IPS-15b (cell line): Measurements from ENCODE around the gene GSTA2.
"Not testable (repeated sequence)": the region's sequence is repeated elsewhere in the genome, so short reads cannot be mapped to it uniquely, and the experiment has no call there.

Experiments
- H3K27me3 ChIP-seq: one replicate; pipeline ENCODE4 v1.6.1; 2013; ENCODE audit warnings: low read length; ENCODE audit not compliant: control insufficient read depth, insufficient read depth
- H3K36me3 ChIP-seq: one replicate; pipeline ENCODE4 v1.6.1; 2013; ENCODE audit warnings: low read length; ENCODE audit not compliant: control insufficient read depth, insufficient read depth
- H3K4me1 ChIP-seq: one replicate; pipeline ENCODE4 v1.6.1; 2013; ENCODE audit warnings: mild to moderate bottlenecking, low read length; ENCODE audit not compliant: control insufficient read depth, insufficient read depth
- H3K4me3 ChIP-seq: one replicate; pipeline ENCODE4 v1.5.1; 2013; ENCODE audit warnings: low read depth, low read length
- H3K9ac ChIP-seq: one replicate; pipeline ENCODE4 v1.6.1; 2013; ENCODE audit warnings: low read depth, mild to moderate bottlenecking, low read length
- H3K9me3 ChIP-seq: one replicate; pipeline ENCODE4 v1.6.1; 2013; ENCODE audit warnings: mild to moderate bottlenecking, low read length; ENCODE audit not compliant: control insufficient read depth, insufficient read depth

GSTA2 gene

GRCh38 chr6:52786249-52786956 is 23.1 kb upstream of the GSTA2 start:
- no peaks in the 10 kb centered on the region for H3K36me3 ChIP-seq
- H3K9me3 ChIP-seq: no peaks in the 10 kb centered on the region
- H3K9ac ChIP-seq: no peak overlapping the region
- no peaks in the 10 kb centered on the region for H3K4me1 ChIP-seq
- H3K27me3 ChIP-seq: no peaks in the 10 kb centered on the region
- no peak overlapping the region for H3K4me3 ChIP-seq

- H3K9ac ChIP-seq, H3K4me3 ChIP-seq, H3K27me3 ChIP-seq, H3K4me1 ChIP-seq, H3K9me3 ChIP-seq, H3K36me3 ChIP-seq: not testable (repeated sequence)
Observed at GRCh38 chr6:52782696-52783274, 19.5 kb upstream of the GSTA2 start.

GRCh38 chr6:52782209-52782608 is 18.9 kb upstream of the GSTA2 start:
- H3K9me3 ChIP-seq, H3K36me3 ChIP-seq, H3K9ac ChIP-seq, H3K27me3 ChIP-seq, H3K4me1 ChIP-seq, H3K4me3 ChIP-seq: not testable (repeated sequence)

- Histone ChIP-seq H3K4me1 (no peaks in the 10 kb centered on the region), H3K27me3 (no peaks in the 10 kb centered on the region), H3K36me3 (no peaks in the 10 kb centered on the region), H3K4me3 (no peak overlapping the region), H3K9ac (no peak overlapping the region), H3K9me3 (peaks cover 2% of the 10 kb centered on the region)
Observed at GRCh38 chr6:52779237-52779636, 16.0 kb upstream of the GSTA2 start.

- H3K4me1 ChIP-seq, H3K9me3 ChIP-seq, H3K36me3 ChIP-seq, H3K4me3 ChIP-seq, H3K9ac ChIP-seq, H3K27me3 ChIP-seq: not testable (repeated sequence)
Observed at GRCh38 chr6:52776711-52777351, 13.6 kb upstream of the GSTA2 start.

- not testable (repeated sequence) for H3K27me3 ChIP-seq, H3K9ac ChIP-seq, H3K4me1 ChIP-seq, H3K36me3 ChIP-seq, H3K9me3 ChIP-seq, H3K4me3 ChIP-seq
Observed at GRCh38 chr6:52769399-52769798, 6.1 kb upstream of the GSTA2 start.

GRCh38 chr6:52767658-52768057 is 4.4 kb upstream of the GSTA2 start:
- not testable (repeated sequence) for H3K9ac ChIP-seq, H3K9me3 ChIP-seq, H3K36me3 ChIP-seq, H3K4me3 ChIP-seq, H3K27me3 ChIP-seq, H3K4me1 ChIP-seq

- H3K9me3 ChIP-seq: not testable (repeated sequence)
Observed at GRCh38 chr6:52761673-52762491, 1.4 kb downstream of the GSTA2 start.

GRCh38 chr6:52760105-52760765 is 3.0 kb downstream of the GSTA2 start:
- Histone ChIP-seq H3K4me1 (no peaks in the 10 kb centered on the region), H3K36me3 (no peaks in the 10 kb centered on the region), H3K4me3 (no peak overlapping the region), H3K9me3 (no peaks in the 10 kb centered on the region), H3K9ac (no peak overlapping the region), H3K27me3 (no peaks in the 10 kb centered on the region)

More at GRCh38 chr6:52761673-52762491, 1.4 kb downstream of the GSTA2 start:
- H3K27me3 ChIP-seq, H3K4me1 ChIP-seq, H3K36me3 ChIP-seq, H3K9ac ChIP-seq, H3K4me3 ChIP-seq: not testable (repeated sequence)

GRCh38 chr6:52759085-52759484 is 4.2 kb downstream of the GSTA2 start:
- no peak overlapping the region for H3K9ac ChIP-seq
- H3K27me3 ChIP-seq: no peaks in the 10 kb centered on the region
- H3K9me3 ChIP-seq: no peaks in the 10 kb centered on the region
- no peaks in the 10 kb centered on the region for H3K4me1 ChIP-seq
- H3K4me3 ChIP-seq: no peak overlapping the region
- no peaks in the 10 kb centered on the region for H3K36me3 ChIP-seq

- H3K4me1 ChIP-seq, H3K9ac ChIP-seq, H3K9me3 ChIP-seq, H3K36me3 ChIP-seq, H3K4me3 ChIP-seq, H3K27me3 ChIP-seq: not testable (repeated sequence)
Observed at GRCh38 chr6:52757651-52758338, 5.5 kb downstream of the GSTA2 start.
